CD4-positive, alpha-beta T cell treated with Interleukin-4 for 4 hours (primary cell): ENCODE data around the gene DNAJC8.

ENCODE experiments used
- DNase-seq: peaks from one replicate; pipeline ENCODE4 v3.0.0-alpha.2; 2020

Gene DNAJC8

GRCh38 chr1:28249013-28249865 lies 16.4 kb upstream of the DNAJC8 start:
- DNase-seq: peak; percentile 51

- DNase-seq: peak; percentile 85
These were observed 15.6 kb upstream of the DNAJC8 start for GRCh38 chr1:28248273-28249012.

GRCh38 chr1:28247612-28248272 lies 14.9 kb upstream of the DNAJC8 start:
- DNase-seq: no peak

- peak; percentile 77 for DNase-seq
These were observed 13.6 kb upstream of the DNAJC8 start for GRCh38 chr1:28246427-28246832.

- no peak for DNase-seq
These were observed 11.9 kb upstream of the DNAJC8 start for GRCh38 chr1:28244549-28245251.

- DNase-seq: peak; percentile 39
These were observed 11.0 kb upstream of the DNAJC8 start for GRCh38 chr1:28243685-28244311.

- no peak for DNase-seq
These were observed 8.9 kb upstream of the DNAJC8 start for GRCh38 chr1:28241638-28242241.

- no peak for DNase-seq
These were observed 7.2 kb upstream of the DNAJC8 start for GRCh38 chr1:28240024-28240423.

- no peak for DNase-seq
These were observed 6.2 kb upstream of the DNAJC8 start for GRCh38 chr1:28239004-28239403.

GRCh38 chr1:28236656-28237322 lies 4.0 kb upstream of the DNAJC8 start:
- no peak for DNase-seq

- DNase-seq: peak; percentile 97
These were observed 3.2 kb upstream of the DNAJC8 start, which contains the start of gene ATP5IF1 for GRCh38 chr1:28235755-28236655. Gene ATP5IF1, plus strand, starts transcription at chr1:28236124. Its CDS starts 60 bp downstream, at chr1:28236184.

GRCh38 chr1:28233264-28233606 lies 406 bp upstream of the DNAJC8 start:
- no peak for DNase-seq

GRCh38 chr1:28229996-28230395 lies 2.8 kb downstream of the DNAJC8 start:
- no peak for DNase-seq

GRCh38 chr1:28229089-28229488 lies 3.7 kb downstream of the DNAJC8 start:
- no peak for DNase-seq

- DNase-seq: no peak
These were observed 19.5 kb downstream of the DNAJC8 start for GRCh38 chr1:28213315-28213714.

- no peak for DNase-seq
These were observed 23.1 kb downstream of the DNAJC8 start for GRCh38 chr1:28209700-28210099.

GRCh38 chr1:28208818-28209441 lies 23.9 kb downstream of the DNAJC8 start:
- peak; percentile 70 for DNase-seq

- DNase-seq: no peak
These were observed 27.6 kb downstream of the DNAJC8 start for GRCh38 chr1:28205243-28205642.

GRCh38 chr1:28200234-28200873 lies 32.5 kb downstream of the DNAJC8 start:
- no peak for DNase-seq
